Neural cell (in vitro differentiated cells): ENCODE results near the gene SKIL. TPM values are rescaled to one million over a fixed set of nuclear protein-coding genes. Genes with fewer than 3 reads are reported as not detected.

ENCODE experiments used
- H2AFZ ChIP-seq: fragments of 200-600, 300-800 bp; sonication (generic), shearing (Covaris generic); 2 replicates; pipeline ENCODE4 v1.6.0; 2014; ENCODE audit warnings: low read depth, mild to moderate bottlenecking, antibody characterized with exemption, low read length, moderate library complexity
- H3F3A ChIP-seq: fragments of 200-600 bp; shearing (Covaris generic); 2 replicates; pipeline ENCODE4 v1.6.1; 2016; ENCODE audit warnings: mild to moderate bottlenecking, moderate library complexity, mixed read lengths, antibody characterized with exemption, low read length; ENCODE audit not compliant: insufficient read depth, poor library complexity, severe bottlenecking
- H3K27ac ChIP-seq: fragments of 200-600, 300-800 bp; sonication (generic), shearing (Covaris generic); 2 replicates; pipeline ENCODE4 v1.5.1; 2014; ENCODE audit warnings: mild to moderate bottlenecking, low read length, moderate library complexity
- H3K27me3 ChIP-seq: fragments of 300-800, 200-600 bp; sonication (generic), shearing (Covaris generic); 2 replicates; pipeline ENCODE4 v1.6.0; 2014; ENCODE audit warnings: mild to moderate bottlenecking, low read depth, low read length, moderate library complexity; ENCODE audit not compliant: insufficient read depth
- H3K36me3 ChIP-seq: fragments of 300-800, 200-600 bp; sonication (generic), shearing (Covaris generic); 2 replicates; pipeline ENCODE4 v1.5.1; 2014; ENCODE audit warnings: mild to moderate bottlenecking, antibody characterized with exemption, low read length, moderate library complexity; ENCODE audit not compliant: insufficient read depth
- H3K4me2 ChIP-seq: fragments of 300-800, 200-600 bp; sonication (generic), shearing (Covaris generic); 2 replicates; pipeline ENCODE4 v1.6.0; 2014; ENCODE audit warnings: mild to moderate bottlenecking, low read length
- H3K4me3 ChIP-seq: fragments of 300-800, 200-600 bp; sonication (generic), shearing (Covaris generic); 2 replicates; pipeline ENCODE4 v1.5.1; 2014; ENCODE audit warnings: mild to moderate bottlenecking, low read length, moderate library complexity
- H3K79me2 ChIP-seq: fragments of 200-600 bp; shearing (Covaris generic); replicated peaks from 2 replicates; pipeline ENCODE4 v1.6.0; 2014; ENCODE audit warnings: mild to moderate bottlenecking, low read length, moderate library complexity; ENCODE audit not compliant: insufficient read depth
- H3K9ac ChIP-seq: fragments of 300-800, 200-600 bp; sonication (generic), shearing (Covaris generic); 2 replicates; pipeline ENCODE4 v1.6.1; 2016; ENCODE audit warnings: mild to moderate bottlenecking, low read length, mixed read lengths
- H3K9me2 ChIP-seq: fragments of 200-600 bp; shearing (Covaris generic); 2 replicates; pipeline ENCODE4 v1.6.1; 2016; ENCODE audit warnings: mild to moderate bottlenecking, low read length, mixed read lengths; ENCODE audit not compliant: insufficient read depth
- H3K9me3 ChIP-seq: fragments of 200-600, 300-800 bp; sonication (generic), shearing (Covaris generic); 2 replicates; pipeline ENCODE4 v1.6.1; 2016; ENCODE audit warnings: mild to moderate bottlenecking, mixed run types, low read length, moderate library complexity, mixed read lengths
- H4K20me1 ChIP-seq: fragments of 200-600 bp; shearing (Covaris generic); 2 replicates; pipeline ENCODE4 v1.6.1; 2016; ENCODE audit warnings: mild to moderate bottlenecking, mixed run types; ENCODE audit not compliant: insufficient read depth
- EP300 ChIP-seq: fragments of 450-650 bp; conservative IDR thresholded peaks from 2 replicates; pipeline ENCODE4 v1.6.1; 2014; ENCODE audit warnings: antibody characterized with exemption, mild to moderate bottlenecking, moderate library complexity; ENCODE audit not compliant: poor library complexity, severe bottlenecking
- EZH2 ChIP-seq: fragments of 200-600, 300-800 bp; shearing (Covaris generic), sonication (generic); IDR thresholded peaks from 2 replicates; pipeline ENCODE4 v1.6.1; 2014; ENCODE audit warnings: antibody characterized with exemption, low read length, borderline replicate concordance, mild to moderate bottlenecking; ENCODE audit not compliant: insufficient read depth, poor library complexity, severe bottlenecking
- MXI1 ChIP-seq: fragments of 450-650 bp; conservative IDR thresholded peaks from 2 replicates; pipeline ENCODE4 v1.6.1; 2014; ENCODE audit warnings: antibody characterized with exemption, mild to moderate bottlenecking; ENCODE audit not compliant: poor library complexity, severe bottlenecking
- POLR2AphosphoS5 ChIP-seq: IDR thresholded peaks from 2 replicates; pipeline ENCODE4 v1.6.1; 2012
- RAD21 ChIP-seq: fragments of 450-650 bp; conservative IDR thresholded peaks from 2 replicates; pipeline ENCODE4 v1.6.1; 2014; ENCODE audit warnings: antibody characterized with exemption, mild to moderate bottlenecking, moderate library complexity
- REST ChIP-seq: IDR thresholded peaks from 2 replicates; pipeline ENCODE4 v1.6.1; 2012; ENCODE audit warnings: borderline replicate concordance
- SMC3 ChIP-seq: fragments of 450-650 bp; conservative IDR thresholded peaks from 2 replicates; pipeline ENCODE4 v1.6.1; 2014; ENCODE audit warnings: antibody characterized with exemption, mild to moderate bottlenecking, moderate library complexity; ENCODE audit not compliant: poor library complexity
- TAF1 ChIP-seq: IDR thresholded peaks from 2 replicates; pipeline ENCODE4 v1.6.1; 2012; ENCODE audit warnings: low read depth
- polyA plus RNA-seq: library from polyadenylated mRNA; depleted of rRNA; stranded (reverse); fragments of >200 nt; gene quantifications from 2 replicates; pipeline ENCODE4 v1.2.3, GENCODE V29; 2014
- TF ChIP-seq, protein P1 (sequence below): fragments of 450-650 bp; IDR thresholded peaks from 2 replicates; pipeline ENCODE4 v1.5.1; 2014; ENCODE audit warnings: antibody characterized with exemption, mild to moderate bottlenecking, moderate library complexity; ENCODE audit not compliant: poor library complexity, severe bottlenecking

The SKIL gene
- polyA plus RNA-seq, 1 donor from 2014 or later: 36.9 TPM

DNA sequence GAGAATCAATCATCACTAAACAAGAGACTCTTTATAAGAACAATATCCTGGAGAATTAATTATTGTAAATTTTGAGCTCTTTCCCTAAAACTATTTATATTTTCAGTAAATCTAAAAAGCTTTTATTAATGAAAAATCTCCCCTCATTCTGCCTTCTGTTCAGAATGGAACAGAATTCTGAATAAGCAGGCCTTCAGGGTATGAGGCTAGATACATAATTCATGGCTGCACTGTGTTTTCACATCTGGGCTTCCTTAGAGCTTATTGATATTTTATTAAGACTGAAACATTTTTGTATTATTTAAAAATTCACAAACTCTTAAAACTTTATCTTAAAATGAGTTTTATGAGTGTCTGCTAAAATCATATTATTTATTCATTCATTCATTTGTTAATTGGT, 85.9 kb downstream of the SKIL start:
- no peak overlapping the region for H3K27ac ChIP-seq

More for the DNA sequence above, 85.9 kb downstream of the SKIL start:
- H2AFZ ChIP-seq: no peak overlapping the region
- H3K27me3 ChIP-seq: no peaks in the 10 kb centered on the region
- no peaks in the 10 kb centered on the region for H3K79me2 ChIP-seq
- no peaks in the 10 kb centered on the region for H3K9me2 ChIP-seq
- no peaks in the 10 kb centered on the region for H3F3A ChIP-seq
- no peak overlapping the region for H3K9ac ChIP-seq
- H3K36me3 ChIP-seq: no peaks in the 10 kb centered on the region
- H3K4me2 ChIP-seq: no peak overlapping the region
- no peak overlapping the region for H3K4me3 ChIP-seq
- H3K9me3 ChIP-seq: no peaks in the 10 kb centered on the region
- TF ChIP-seq EZH2 (no peak), POLR2AphosphoS5 (no peak), SMC3 (no peak), REST (no peak), TAF1 (no peak), RAD21 (no peak), MXI1 (no peak), EP300 (no peak)
- TF ChIP-seq, protein P1, sequence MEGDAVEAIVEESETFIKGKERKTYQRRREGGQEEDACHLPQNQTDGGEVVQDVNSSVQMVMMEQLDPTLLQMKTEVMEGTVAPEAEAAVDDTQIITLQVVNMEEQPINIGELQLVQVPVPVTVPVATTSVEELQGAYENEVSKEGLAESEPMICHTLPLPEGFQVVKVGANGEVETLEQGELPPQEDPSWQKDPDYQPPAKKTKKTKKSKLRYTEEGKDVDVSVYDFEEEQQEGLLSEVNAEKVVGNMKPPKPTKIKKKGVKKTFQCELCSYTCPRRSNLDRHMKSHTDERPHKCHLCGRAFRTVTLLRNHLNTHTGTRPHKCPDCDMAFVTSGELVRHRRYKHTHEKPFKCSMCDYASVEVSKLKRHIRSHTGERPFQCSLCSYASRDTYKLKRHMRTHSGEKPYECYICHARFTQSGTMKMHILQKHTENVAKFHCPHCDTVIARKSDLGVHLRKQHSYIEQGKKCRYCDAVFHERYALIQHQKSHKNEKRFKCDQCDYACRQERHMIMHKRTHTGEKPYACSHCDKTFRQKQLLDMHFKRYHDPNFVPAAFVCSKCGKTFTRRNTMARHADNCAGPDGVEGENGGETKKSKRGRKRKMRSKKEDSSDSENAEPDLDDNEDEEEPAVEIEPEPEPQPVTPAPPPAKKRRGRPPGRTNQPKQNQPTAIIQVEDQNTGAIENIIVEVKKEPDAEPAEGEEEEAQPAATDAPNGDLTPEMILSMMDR: no peak
- H4K20me1 ChIP-seq: no peaks in the 10 kb centered on the region

Other genes with a start within 250 kb of the SKIL start
- 17.0 and 18.6 TPM in 2 replicates for gene PHC3, start 176.0 kb upstream of the SKIL start, polyA plus RNA-seq
- 70.8 and 103 TPM in 2 replicates for gene PRKCI, start 135.3 kb upstream of the SKIL start, polyA plus RNA-seq
- 0.98 TPM in 1 of 2 replicates, not detected in the other for gene CLDN11, start 61.2 kb downstream of the SKIL start, polyA plus RNA-seq
- 4.9 and 5.1 TPM in 2 replicates for gene SLC7A14, start 228.4 kb downstream of the SKIL start, polyA plus RNA-seq